ENCODE measurements around the gene IFNA10.
"Not testable (repeated sequence)": the region's sequence is repeated elsewhere in the genome, so short reads cannot be mapped to it uniquely, and the experiment has no call there.

DNA sequence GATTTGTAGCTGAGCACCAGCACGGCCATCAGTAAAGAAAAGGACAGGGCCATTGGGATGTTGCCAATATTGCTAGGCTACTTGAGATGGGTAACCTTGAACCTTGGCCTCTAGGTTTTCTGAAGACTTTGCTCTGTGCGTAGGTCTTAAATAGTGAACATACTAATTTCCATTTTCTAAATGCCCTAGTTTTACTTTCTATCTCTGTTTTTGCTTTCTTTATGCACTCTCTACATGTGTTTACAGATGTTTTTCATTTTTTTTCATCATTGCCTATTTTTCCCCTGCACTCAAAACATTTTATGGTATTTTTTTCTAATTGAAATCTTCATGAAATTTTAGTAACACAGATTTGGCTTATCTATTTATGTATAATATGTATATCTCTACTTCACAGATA lies 40.4 kb downstream of the IFNA10 start, which contains the start of gene IFNA21:
- not testable (repeated sequence) for TF ChIP-seq ASH2L (IDR thresholded peaks at IDR 0.05; ENCODE audit: low read length); POLR2A (IDR thresholded peaks at IDR 0.05; ENCODE audit: control extremely low read depth in 1 of 2, low read depth in 2 of 2, low read length in 2 of 2); TCF12 (IDR thresholded peaks at IDR 0.05; ENCODE audit: low read depth, low read length); CTCF (IDR thresholded peaks at IDR 0.05; ENCODE audit: control extremely low read depth in 1 of 3, insufficient read depth in 1 of 3, low read depth in 1 of 3, low read length in 3 of 3); E2F6 (IDR thresholded peaks at IDR 0.05); NRF1 (IDR thresholded peaks at IDR 0.05; ENCODE audit: low read depth, low read length); RBBP5 (IDR thresholded peaks at IDR 0.05; ENCODE audit: borderline replicate concordance, low read depth, low read length); SUZ12 (IDR thresholded peaks at IDR 0.05; ENCODE audit: low read length); CBX8 (IDR thresholded peaks at IDR 0.05; ENCODE audit: borderline replicate concordance, low read depth, low read length)

Data from H1 (cell line).